Thyroid gland (tissue), 4 donors: Measurements from ENCODE around the gene EXT2.

ENCODE experiments used
- POLR2A ChIP-seq, 2 donors: fragments of 450-650 bp; IDR thresholded peaks; one replicate each; pipeline ENCODE4 v1.6.1; 2017; ENCODE audit warnings: antibody characterized with exemption in 2 of 2, mild to moderate bottlenecking in 2 of 2, moderate library complexity in 1 of 2
- TF ChIP-seq, protein P1 (sequence below), 6 experiments: fragments of 200-600 bp in 3 of 6; fragments of 450-650 bp in 3 of 6; sonication (generic) in 3 of 6; IDR thresholded peaks; one replicate each; pipeline ENCODE4 v1.5.1; 2016 to 2019; ENCODE audit warnings: antibody characterized with exemption in 6 of 6, mild to moderate bottlenecking in 2 of 6, inconsistent platforms in 1 of 6, moderate library complexity in 1 of 6

- TF ChIP-seq, protein P1, sequence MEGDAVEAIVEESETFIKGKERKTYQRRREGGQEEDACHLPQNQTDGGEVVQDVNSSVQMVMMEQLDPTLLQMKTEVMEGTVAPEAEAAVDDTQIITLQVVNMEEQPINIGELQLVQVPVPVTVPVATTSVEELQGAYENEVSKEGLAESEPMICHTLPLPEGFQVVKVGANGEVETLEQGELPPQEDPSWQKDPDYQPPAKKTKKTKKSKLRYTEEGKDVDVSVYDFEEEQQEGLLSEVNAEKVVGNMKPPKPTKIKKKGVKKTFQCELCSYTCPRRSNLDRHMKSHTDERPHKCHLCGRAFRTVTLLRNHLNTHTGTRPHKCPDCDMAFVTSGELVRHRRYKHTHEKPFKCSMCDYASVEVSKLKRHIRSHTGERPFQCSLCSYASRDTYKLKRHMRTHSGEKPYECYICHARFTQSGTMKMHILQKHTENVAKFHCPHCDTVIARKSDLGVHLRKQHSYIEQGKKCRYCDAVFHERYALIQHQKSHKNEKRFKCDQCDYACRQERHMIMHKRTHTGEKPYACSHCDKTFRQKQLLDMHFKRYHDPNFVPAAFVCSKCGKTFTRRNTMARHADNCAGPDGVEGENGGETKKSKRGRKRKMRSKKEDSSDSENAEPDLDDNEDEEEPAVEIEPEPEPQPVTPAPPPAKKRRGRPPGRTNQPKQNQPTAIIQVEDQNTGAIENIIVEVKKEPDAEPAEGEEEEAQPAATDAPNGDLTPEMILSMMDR (IDR thresholded peaks at IDR 0.05): no peak
- TF ChIP-seq POLR2A (IDR thresholded peaks at IDR 0.05): no peak
These were observed 64.6 kb downstream of the EXT2 start for GRCh38 chr11:44159848-44160721.
